ENCODE data around the gene SLX1A. TPM values are rescaled to one million over a fixed set of nuclear protein-coding genes. Genes with fewer than 3 reads are reported as not detected.

Gene SLX1A
- total and polyA plus RNA-seq, 10 of the 15 experiments (the other 5 are each of a cell fraction or from before 2014, with no cell fraction given), result 2.5 to 123 (median 28.9) TPM

- TF ChIP-seq TCF3 (IDR thresholded peaks at IDR 0.05; ENCODE audit: borderline replicate concordance, insufficient read depth, low read depth, low read length), result 0 out of 2 replicates have a peak, but pooled peaks have one; percentile 47
- TF ChIP-seq ETV6 (conservative IDR thresholded peaks at IDR 0.05 in 1 of 2, IDR thresholded peaks at IDR 0.05 in 1 of 2; ENCODE audit: borderline replicate concordance in 1 of 2, low read depth in 1 of 2), result no peak
- no peak for TF ChIP-seq ZBTB11 (CRISPR knock-in tag; IDR thresholded peaks at IDR 0.05)
- TF ChIP-seq PAX8 (IDR thresholded peaks at IDR 0.05), result no peak
- TF ChIP-seq RCOR1 (conservative IDR thresholded peaks at IDR 0.05; ENCODE audit: low read depth, low read length), result no peak
- TF ChIP-seq NFYA (IDR thresholded peaks at IDR 0.05; ENCODE audit: borderline replicate concordance, low read depth, low read length), result no peak
- TF ChIP-seq SIX5 (IDR thresholded peaks at IDR 0.05; ENCODE audit: low read depth, low read length, severe bottlenecking), result no peak
- TF ChIP-seq YBX1 (IDR thresholded peaks at IDR 0.05), result no peak
- TF ChIP-seq PML (IDR thresholded peaks at IDR 0.05; ENCODE audit: low read length), result no peak
- TF ChIP-seq SMAD5 (IDR thresholded peaks at IDR 0.05; ENCODE audit: low read depth), result no peak; the same call in none of the 2 replicates
- TF ChIP-seq NFYB (IDR thresholded peaks at IDR 0.05; ENCODE audit: insufficient read depth, low read depth, low read length), result no peak
- TF ChIP-seq NR2C2 (IDR thresholded peaks at IDR 0.05; ENCODE audit: borderline replicate concordance, control insufficient read depth, insufficient read length, low read depth), result no peak
- no peak for TF ChIP-seq LARP7 (IDR thresholded peaks at IDR 0.05)
- TF ChIP-seq BCL3 (IDR thresholded peaks at IDR 0.05; ENCODE audit: borderline replicate concordance, insufficient read depth, low read depth, low read length, poor library complexity, severe bottlenecking), result no peak
- TF ChIP-seq NRF1 (conservative IDR thresholded peaks at IDR 0.05; ENCODE audit: low read depth, low read length), result no peak
- no peak for TF ChIP-seq ZZZ3 (IDR thresholded peaks at IDR 0.05; ENCODE audit: control insufficient read depth, insufficient read length, low read depth)
- TF ChIP-seq BHLHE40 (IDR thresholded peaks at IDR 0.05; ENCODE audit: borderline replicate concordance in 1 of 2, low read depth in 2 of 2, low read length in 1 of 2), result peak in 1 of 2 experiments; percentile 24; a peak in 1 of 4 replicates
- no peak for TF ChIP-seq FOS (IDR thresholded peaks at IDR 0.05; ENCODE audit: borderline replicate concordance, extremely low read depth, insufficient read length)
- no peak for TF ChIP-seq NBN (IDR thresholded peaks at IDR 0.05)
- TF ChIP-seq ZNF592 (IDR thresholded peaks at IDR 0.05), result no peak
- TF ChIP-seq HDAC2 (IDR thresholded peaks at IDR 0.05), result no peak
Observed at GRCh38 chr16:30184891-30185682, 8.6 kb upstream of the SLX1A start (continued).

Data from GM12878 (cell line).